HG02970 (cell line): ENCODE measurements around the gene TBRG1.
"Not testable (repeated sequence)": the region's sequence is repeated elsewhere in the genome, so short reads cannot be mapped to it uniquely, and the experiment has no call there.

Experiments used
- ATAC-seq: cut with Tn5 transposase; IDR thresholded peaks from one replicate; pipeline ENCODE4 v1.9.1; 2021; ENCODE audit warnings: mild to moderate bottlenecking, moderate library complexity, moderate number of reproducible peaks; ENCODE audit not compliant: unreplicated experiment, low FRiP score

The TBRG1 gene, protein sequence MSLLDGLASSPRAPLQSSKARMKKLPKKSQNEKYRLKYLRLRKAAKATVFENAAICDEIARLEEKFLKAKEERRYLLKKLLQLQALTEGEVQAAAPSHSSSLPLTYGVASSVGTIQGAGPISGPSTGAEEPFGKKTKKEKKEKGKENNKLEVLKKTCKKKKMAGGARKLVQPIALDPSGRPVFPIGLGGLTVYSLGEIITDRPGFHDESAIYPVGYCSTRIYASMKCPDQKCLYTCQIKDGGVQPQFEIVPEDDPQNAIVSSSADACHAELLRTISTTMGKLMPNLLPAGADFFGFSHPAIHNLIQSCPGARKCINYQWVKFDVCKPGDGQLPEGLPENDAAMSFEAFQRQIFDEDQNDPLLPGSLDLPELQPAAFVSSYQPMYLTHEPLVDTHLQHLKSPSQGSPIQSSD

DNA sequence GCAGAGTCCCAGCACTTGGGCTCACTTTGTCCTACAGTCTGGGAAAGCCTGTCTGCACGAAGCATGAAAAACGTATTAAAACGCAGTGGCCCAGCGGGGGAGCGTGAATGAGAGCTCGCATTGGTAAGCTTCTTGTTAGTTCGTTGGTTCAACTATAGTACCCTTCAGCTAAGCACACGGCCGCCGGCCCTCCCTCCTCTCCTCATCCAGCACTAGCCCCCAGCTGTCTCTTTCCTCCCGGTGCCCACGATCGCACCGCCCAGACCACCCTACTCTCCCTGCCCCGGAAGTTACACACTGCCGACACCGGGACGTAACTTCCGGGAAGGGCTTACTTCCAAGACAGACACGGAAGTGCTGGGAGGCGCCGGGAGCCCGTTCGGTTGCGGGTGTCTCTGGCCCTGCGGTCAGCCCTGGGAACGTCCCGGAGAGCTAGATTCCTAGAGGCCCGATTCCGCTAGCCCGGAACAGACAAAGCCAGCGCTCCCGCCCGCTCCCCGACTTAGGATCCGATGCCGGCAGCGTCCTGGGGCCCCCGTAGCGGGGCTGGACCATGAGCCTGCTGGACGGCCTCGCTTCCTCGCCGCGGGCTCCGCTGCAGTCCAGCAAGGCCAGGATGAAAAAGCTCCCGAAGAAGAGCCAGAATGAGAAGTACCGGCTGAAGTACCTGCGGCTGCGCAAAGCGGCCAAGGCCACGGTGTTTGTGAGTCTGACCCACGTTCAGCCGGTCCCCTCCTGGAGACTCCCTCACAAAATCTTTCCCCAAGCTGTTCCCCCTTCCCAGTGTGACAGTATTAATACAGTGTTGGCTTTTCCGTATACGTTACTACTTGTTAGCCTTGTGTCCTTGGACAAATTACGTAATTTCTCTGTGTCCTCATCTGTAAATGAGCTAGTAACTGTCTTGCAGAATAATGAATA, at the start of gene TBRG1:
Gene TBRG1, plus strand, starts transcription at position 334 of the 921 bp plus-strand sequence. Its CDS starts 220 bp downstream, at position 554.
- peak; percentile 97 for ATAC-seq

DNA sequence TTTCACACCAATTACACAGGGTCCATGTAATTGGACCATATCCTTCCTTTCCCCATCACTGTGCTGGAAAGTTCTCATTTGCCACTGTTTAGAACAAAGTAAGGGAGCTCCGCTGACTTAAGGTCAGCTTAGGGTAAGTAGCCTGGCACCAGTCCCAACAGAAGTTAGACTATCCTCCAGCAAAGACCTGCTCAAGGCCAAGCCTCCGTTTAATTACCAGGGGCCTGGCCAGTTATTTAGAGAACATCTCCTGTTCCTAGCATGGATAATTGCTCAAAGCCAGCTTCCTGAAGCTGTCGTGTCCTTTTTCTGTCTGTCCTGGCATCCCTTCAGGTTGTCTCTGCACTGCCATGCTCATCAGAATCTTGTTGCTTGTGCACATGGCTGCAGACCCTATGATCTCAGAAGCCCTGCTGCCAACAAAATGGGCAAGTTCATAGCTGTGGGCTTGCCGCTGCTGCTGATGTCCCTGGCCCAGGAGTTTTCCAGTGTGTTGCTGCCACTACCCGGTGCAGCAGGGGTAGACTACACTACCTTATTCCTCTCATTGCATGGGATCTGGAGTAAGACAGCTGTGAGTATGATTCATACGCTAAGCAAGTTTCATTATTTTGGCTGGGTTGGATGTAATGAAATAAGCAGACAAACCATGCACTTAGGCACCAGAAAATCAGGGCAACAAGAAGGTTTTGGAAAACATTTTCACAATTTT, 44.8 kb upstream of the TBRG1 start:
- no peak for ATAC-seq

DNA sequence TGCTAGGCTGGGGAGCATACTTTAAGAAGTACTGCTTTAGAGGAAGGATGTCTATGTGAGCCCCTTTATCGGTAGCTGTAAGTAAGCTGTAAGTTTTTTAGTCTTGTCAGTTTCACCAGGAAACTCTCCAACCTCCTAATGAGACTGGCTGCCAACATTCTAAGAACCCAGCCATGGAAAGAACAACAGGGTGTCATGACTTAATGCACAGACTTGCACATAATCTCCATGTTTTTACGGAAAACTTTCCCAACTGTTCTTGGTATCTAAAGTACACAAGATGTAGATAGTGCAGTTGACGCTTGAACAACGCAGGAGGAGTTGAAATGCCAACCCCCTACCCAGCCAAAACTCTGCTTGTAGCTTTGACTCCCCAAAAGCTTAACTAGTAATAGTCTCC, 43.9 kb upstream of the TBRG1 start:
- no peak for ATAC-seq

DNA sequence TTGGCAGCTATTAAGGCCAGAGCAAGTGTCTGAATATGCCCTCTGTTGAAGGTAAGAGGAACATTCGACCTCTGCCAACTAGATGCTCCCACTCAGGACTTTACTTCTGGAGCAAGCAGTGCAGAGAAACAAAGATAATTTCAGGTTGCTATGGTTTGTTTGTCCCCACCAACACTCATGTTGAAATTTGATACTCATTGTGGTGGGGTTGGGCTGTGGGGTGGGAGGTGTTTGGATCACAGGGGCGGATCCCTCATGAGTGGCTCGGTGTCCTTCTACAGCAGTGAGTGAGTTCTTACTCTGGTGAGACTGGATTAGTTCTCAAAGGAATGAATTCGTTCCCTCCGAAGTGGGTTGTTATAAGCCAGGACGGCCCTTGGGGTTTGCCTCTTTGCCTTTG, 40.8 kb upstream of the TBRG1 start:
- ATAC-seq, result no peak

DNA sequence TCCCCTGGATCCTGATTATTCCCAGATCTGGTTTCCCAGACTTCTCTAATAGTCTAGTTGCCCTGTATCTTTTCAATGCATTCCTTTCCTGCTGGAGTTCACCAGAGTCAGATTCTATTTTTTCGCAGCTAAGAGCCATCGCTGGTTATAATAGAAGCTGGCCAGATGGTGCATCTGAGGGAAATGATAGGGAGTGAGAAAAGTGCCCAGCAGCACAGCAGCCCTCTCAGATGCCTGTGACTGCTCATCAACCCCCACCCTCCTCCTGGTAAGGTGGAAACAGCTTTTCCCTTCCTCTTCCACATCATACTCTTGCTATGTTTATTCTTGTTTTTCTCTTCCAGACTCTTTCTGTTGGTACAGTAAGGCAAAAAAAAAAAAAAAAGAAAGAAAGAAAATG, 40.1 kb upstream of the TBRG1 start:
- ATAC-seq, result no peak

DNA sequence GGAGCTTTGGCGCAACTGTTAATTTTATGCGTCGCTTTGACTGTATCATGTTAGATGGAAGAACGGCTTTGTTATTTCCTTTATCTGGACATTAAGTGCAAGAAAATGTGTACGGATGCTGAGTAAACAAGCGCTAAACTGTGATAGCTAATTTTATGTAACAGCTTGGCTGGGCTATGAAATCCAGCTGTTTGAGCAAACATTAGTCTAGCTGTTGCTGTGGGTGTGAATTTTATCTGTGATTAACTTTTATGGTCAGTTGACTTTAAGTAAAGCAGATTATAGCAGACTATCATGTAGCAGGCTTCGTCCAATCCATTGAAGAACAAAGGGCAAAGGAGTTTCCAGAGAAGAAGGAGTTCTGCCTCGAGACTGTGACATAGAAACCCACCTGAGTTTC, 38.9 kb upstream of the TBRG1 start:
- ATAC-seq, result no peak

DNA sequence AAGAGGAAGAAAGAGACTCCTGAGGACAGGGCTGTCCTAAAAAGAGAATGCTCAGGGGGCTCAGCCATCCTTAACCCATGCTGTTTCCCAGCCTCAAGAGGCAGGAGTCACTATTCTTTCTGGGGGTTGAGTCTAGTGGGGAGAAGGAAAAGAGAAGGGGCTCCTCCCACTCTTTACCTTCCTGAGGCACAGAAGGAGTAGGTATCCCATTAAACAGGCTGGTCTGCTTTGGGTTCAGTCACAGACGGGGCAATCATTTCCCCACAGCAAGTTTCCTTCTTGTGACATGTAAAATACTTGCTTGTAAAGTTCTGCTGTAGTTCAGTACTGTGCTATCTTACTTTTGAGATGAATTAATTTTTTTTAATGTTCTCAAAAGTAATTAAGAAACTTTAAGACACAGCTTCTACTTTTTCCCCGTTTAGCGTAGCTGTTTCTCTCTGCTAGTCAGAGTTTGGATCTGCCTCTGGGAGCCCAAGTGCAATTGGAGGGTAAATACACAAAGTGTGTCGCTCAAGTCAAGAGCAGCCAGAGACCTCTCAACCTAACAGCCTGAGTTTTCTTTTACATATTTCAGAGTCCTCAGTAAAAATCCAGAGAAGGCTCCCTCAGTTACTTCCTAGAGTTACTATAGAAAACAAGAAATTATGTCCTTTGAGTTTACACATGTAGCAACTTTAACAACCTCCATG, 37.8 kb upstream of the TBRG1 start:
- ATAC-seq, result no peak

DNA sequence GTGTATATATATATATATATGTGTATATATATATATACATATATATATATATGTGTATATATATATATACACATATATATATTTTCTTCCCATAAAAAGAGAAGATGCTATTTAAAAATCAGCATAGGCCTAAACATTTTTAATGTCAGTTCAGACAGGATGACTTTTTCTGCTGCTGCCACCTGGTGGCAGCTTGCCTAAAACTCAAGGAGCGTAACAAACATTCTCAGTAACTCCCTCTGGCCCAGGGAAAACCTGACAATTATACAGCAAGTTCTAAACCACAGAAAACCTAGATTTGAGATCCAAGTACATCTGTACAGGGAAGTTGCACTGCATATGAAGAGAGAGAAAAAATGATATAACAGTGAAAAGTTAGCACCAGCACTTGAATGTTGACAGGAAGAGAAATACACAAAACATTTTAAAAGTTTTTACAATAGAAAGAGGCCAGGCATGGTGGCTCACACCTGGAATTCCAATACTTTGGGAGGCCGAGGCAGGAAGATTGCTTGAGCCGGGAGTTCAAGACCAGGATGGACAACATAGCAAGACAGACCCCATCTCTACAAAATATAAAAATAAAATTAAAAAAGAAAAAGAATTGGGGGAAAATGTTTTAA, 36.3 kb upstream of the TBRG1 start:
- ATAC-seq, result peak; percentile 60

DNA sequence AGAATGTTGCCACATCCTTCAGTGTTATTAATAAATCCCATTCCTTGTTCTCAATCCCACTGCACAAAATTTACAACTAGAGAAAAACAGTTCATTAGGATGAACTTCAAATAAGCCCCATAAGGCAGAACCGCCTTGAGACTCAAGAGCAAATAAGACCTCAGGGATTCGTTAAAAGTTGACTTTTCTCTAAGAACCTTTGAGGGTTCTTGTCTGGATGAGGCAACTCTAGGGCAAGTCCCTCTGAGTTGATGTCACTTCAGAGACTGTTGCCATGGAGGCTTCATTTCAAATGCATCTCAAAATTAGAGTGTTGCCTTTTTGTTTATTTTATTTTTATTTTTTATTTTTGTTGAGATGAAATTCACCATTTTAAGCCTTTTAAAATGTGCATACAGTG, 31.2 kb upstream of the TBRG1 start:
- ATAC-seq, result no peak

DNA sequence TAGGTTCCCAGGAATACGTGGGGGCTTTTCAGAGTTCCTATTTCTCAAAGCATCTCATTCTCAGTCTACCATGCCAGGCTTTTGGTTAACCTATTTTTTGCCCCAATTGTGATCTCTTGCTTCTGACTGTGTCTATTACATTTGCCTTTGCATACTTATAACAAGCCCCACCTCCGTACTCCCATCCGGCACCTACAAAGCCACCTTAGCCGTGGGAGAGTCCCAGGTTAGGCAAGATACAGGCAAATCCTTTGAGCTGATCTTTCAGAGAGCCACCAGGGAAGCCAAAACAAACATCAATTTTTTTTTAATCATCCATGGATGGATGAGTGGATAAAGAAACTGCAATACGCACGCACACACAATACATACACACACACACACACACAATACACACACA, 30.0 kb upstream of the TBRG1 start:
- ATAC-seq, result no peak

DNA sequence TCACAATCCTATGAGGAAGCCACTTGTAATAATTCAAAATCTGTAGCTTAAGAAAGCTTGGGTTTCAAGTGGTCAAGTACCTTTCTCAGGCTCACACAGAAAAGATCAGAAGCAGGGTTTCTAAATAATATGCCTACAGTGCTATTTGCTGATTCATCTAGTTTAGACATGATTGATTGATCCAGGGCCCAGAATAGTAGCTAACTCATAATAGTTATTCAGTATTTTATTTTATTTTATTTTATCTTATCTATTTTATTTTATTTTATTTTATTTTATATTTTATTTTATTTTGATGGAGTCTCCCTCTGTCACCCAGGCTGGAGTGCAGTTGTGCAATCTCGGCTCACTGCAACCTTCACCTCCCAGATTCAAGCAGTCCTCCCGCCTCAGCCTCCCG, 27.4 kb upstream of the TBRG1 start:
- no peak for ATAC-seq

DNA sequence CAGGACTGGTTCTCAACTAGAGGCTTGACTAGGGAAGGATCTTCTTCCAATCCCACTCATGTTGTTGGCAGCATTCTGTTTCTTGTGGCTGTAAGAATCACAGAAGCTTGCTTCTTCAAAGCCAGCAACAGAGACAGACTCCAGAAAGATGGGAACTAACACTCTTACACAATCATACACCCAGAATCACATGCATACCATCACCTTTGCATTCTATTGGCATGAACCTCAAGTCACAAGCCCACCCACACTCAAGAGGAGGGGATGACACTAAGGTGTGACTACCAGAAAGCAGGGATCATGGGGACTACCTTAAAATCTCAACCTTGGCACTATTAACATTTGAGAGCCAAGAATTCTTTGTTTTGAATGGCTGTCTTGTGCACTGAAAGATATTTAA, 25.0 kb upstream of the TBRG1 start:
- ATAC-seq, result no peak

DNA sequence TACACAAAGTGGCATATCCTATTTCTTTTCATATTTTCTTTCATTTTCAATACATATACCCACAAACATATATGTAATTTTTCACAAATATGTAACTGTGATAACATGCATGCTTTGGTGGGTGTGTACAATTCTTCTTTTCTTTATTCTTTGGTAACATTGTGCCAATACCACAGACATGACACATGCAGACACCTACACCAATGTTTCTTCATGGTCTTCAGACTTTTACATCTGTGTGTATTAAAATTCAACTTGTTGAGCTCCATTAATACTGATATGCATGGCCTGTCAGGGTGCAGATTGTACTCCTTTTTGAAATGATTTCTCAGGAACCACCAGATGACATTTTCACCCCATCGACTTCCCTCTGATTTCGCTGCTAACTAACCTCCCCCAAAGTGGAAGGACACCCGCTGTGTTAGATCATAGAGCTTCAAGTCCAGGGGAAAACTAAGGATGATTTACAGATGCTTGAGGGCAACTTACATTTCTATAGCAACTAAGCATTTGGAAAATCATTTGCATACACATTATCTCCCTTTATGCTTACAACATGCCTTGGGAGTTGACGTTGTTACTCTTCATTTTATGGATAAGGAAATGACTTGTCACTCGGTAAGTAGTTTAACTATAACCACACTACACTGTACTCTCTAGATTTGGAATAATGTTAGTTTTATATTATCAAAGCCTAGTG, 21.9 kb upstream of the TBRG1 start:
- no peak for ATAC-seq

DNA sequence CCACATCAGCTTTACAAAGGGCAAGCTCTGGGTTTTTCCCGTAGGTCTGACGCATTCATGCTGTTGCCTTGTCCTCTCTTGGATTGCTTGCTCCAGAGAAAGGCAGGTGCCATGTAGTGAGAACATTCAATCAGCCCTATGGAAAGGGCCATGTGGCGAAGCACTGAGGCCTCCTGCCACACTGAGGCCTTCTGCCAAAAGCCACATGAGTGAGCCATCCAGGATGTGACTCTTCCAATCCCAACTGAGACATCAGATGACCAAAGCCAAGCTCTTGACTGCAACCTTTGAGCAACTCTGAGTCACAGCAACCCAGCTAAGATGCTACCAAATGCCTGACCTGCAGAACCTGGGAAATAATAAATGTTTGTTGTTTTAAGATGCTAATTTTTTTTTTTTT, 20.5 kb upstream of the TBRG1 start:
- ATAC-seq, result no peak

DNA sequence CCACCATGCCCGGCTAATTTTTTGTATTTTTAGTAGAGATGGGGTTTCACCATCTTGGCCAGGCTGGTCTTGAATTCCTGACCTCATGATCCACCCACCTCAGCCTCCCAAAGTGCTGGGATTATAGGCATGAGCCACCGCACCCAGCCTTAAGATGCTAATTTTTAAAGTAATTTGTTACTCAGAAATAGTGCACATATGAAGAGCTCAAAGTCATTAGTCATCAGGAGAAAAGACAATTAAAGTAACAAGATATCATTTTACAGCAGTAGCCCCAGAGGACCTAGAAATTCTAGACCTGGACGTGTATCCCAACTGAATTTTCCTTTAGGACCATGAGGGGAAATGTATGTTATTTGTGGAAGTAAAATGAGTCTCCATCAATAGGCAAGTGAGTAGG, 19.9 kb upstream of the TBRG1 start:
- ATAC-seq, result not testable (repeated sequence)

DNA sequence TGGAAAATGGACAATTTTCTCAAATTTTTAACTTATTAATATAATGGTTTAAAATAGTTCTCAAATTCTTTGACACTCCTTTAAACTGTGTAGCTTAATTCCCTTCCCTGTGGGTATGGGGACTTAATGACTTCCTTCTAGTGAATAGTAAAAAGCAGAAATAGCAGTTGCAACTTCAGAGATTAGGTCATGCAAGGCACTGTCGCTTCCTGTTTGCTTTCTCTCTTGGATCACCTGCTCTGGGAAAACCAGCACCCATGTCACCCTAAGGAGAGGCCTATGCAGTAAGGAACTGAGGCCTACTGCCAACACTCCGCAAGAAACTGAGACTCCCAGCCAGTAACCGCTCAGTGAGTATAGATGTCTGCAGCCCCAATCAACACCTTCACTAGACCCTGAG, 16.9 kb upstream of the TBRG1 start:
- ATAC-seq, result no peak

DNA sequence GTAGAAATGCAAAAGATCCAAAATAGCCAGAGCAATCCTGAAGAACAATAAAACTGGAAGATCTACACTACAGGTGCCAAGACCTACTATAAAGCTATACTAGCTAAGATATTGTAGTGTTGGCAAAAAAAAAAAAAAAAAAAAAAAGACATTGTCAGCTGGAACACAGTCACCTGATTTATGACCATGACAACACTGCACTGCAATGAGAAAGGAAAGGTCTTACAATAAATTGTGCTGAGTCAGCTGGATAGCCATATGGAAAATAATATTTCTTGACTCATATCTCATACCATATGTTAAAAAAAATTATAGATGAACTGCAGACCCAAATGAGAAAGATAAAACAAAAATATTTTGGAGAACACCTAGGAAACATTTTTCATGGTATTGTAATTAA, 14.5 kb upstream of the TBRG1 start:
- ATAC-seq, result no peak

DNA sequence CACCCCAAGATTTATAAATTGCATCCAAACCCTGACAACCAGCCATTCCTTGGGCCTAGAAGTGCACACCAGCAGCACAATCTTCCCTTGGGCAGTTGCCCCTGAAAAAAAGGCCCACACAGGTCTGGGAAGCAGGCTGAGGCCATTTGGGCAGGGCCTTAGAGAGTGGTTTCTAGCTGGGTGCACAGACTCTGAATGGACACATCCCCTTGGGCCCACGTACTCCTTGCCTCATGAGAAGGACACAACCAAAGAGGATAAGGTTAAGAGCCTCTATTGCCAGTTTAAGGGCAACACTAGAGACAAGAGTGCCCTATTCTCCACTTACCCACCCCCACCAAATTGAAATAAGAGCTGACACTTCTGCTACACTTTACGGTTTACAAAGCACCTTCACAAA, 12.4 kb upstream of the TBRG1 start:
- no peak for ATAC-seq

DNA sequence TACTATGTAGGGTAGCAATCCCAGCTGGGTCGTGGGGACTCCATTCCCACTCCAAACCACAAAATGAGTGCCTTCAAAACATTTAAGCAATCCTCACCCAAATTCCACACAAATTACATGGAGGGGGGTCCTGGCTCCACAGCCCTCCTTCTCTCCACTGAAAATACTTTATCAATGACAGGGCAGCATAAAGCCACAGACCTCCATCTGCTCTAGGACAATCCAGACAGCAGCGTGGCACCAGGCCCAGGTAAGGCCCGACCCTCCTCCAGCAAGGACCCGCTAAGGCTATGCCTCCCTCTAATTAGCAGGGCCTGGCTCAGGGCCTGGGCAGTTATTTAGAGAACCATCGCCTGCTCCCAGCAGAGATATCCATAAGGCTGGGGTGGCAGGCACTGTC, 11.6 kb upstream of the TBRG1 start, which contains the start of gene PANX3:
Gene PANX3, plus strand, starts transcription at position 365 of the 400 bp plus-strand sequence. CDS start 129 bp downstream, outside the sequence.
- ATAC-seq, result no peak
